NCI-H1694 treated with DMSO at 0.1 percent for 48 hours (cell line): ENCODE data around the gene ITCH.
"Not testable (repeated sequence)": the region's sequence is repeated elsewhere in the genome, so short reads cannot be mapped to it uniquely, and the experiment has no call there.

Source experiments
- DNase-seq: peaks from one replicate; lab custom pipeline; 2025; lab: John Stamatoyannopoulos, UW

Gene ITCH

GRCh38 chr20:34420975-34421374 is 57.9 kb downstream of the ITCH start:
- no peak for DNase-seq

GRCh38 chr20:34421766-34422466 is 58.8 kb downstream of the ITCH start:
- DNase-seq, result no peak

- not testable (repeated sequence) for DNase-seq
Observed at GRCh38 chr20:34425032-34425690, 62.1 kb downstream of the ITCH start.

- DNase-seq, result no peak
Observed at GRCh38 chr20:34426026-34426425, 63.0 kb downstream of the ITCH start.

- DNase-seq, result no peak
Observed at GRCh38 chr20:34427331-34427730, 64.3 kb downstream of the ITCH start.

GRCh38 chr20:34427784-34428183 is 64.7 kb downstream of the ITCH start:
- DNase-seq, result no peak

- DNase-seq, result no peak
Observed at GRCh38 chr20:34431168-34431567, 68.1 kb downstream of the ITCH start.

- DNase-seq, result not testable (repeated sequence)
Observed at GRCh38 chr20:34432663-34433062, 69.6 kb downstream of the ITCH start.

GRCh38 chr20:34433391-34433790 is 70.3 kb downstream of the ITCH start:
- DNase-seq, result no peak

- no peak for DNase-seq
Observed at GRCh38 chr20:34435589-34435988, 72.5 kb downstream of the ITCH start.

GRCh38 chr20:34437330-34437986 is 74.4 kb downstream of the ITCH start:
- DNase-seq, result no peak

GRCh38 chr20:34439168-34439567 is 76.1 kb downstream of the ITCH start:
- no peak for DNase-seq

- DNase-seq, result not testable (repeated sequence)
Observed at GRCh38 chr20:34441423-34441822, 78.3 kb downstream of the ITCH start.

GRCh38 chr20:34443546-34443945 is 80.5 kb downstream of the ITCH start:
- DNase-seq, result no peak

- DNase-seq, result no peak
Observed at GRCh38 chr20:34445177-34446065, 82.3 kb downstream of the ITCH start.

- no peak for DNase-seq
Observed at GRCh38 chr20:34448517-34448916, 85.4 kb downstream of the ITCH start.

- DNase-seq, result no peak
Observed at GRCh38 chr20:34449674-34450592, 86.9 kb downstream of the ITCH start.

GRCh38 chr20:34452281-34452982 is 89.4 kb downstream of the ITCH start:
- DNase-seq, result no peak

- no peak for DNase-seq
Observed at GRCh38 chr20:34458631-34459030, 95.6 kb downstream of the ITCH start.

- DNase-seq, result no peak
Observed at GRCh38 chr20:34459209-34459897, 96.3 kb downstream of the ITCH start.
